Stimulated activated naive CD8-positive, alpha-beta T cell treated with anti-CD3 and anti-CD28 coated beads, Interleukin-15, Interleukin-2, amounts not matched to agents 100 ng/mL and 50 ng/mL, for 24 hours (primary cell): ENCODE results near the gene SNRPF.
"Not testable (repeated sequence)": the region's sequence is repeated elsewhere in the genome, so short reads cannot be mapped to it uniquely, and the experiment has no call there.

Experiments used
- H3K27ac Mint-ChIP-seq: one replicate; pipeline ENCODE4 v1.8.0; 2021; ENCODE audit warnings: mild to moderate bottlenecking, mixed read lengths
- H3K27me3 Mint-ChIP-seq: one replicate; pipeline ENCODE4 v1.8.0; 2021; ENCODE audit warnings: mixed read lengths
- H3K36me3 Mint-ChIP-seq: one replicate; pipeline ENCODE4 v1.8.0; 2021; ENCODE audit warnings: low read depth, mixed read lengths
- H3K4me1 Mint-ChIP-seq: one replicate; pipeline ENCODE4 v1.8.0; 2021; ENCODE audit warnings: low read depth, mixed read lengths
- H3K4me3 Mint-ChIP-seq: one replicate; pipeline ENCODE4 v1.8.0; 2021; ENCODE audit warnings: mild to moderate bottlenecking, mixed read lengths
- H3K9me3 Mint-ChIP-seq: one replicate; pipeline ENCODE4 v1.8.0; 2021; ENCODE audit warnings: mixed read lengths

Gene SNRPF

DNA sequence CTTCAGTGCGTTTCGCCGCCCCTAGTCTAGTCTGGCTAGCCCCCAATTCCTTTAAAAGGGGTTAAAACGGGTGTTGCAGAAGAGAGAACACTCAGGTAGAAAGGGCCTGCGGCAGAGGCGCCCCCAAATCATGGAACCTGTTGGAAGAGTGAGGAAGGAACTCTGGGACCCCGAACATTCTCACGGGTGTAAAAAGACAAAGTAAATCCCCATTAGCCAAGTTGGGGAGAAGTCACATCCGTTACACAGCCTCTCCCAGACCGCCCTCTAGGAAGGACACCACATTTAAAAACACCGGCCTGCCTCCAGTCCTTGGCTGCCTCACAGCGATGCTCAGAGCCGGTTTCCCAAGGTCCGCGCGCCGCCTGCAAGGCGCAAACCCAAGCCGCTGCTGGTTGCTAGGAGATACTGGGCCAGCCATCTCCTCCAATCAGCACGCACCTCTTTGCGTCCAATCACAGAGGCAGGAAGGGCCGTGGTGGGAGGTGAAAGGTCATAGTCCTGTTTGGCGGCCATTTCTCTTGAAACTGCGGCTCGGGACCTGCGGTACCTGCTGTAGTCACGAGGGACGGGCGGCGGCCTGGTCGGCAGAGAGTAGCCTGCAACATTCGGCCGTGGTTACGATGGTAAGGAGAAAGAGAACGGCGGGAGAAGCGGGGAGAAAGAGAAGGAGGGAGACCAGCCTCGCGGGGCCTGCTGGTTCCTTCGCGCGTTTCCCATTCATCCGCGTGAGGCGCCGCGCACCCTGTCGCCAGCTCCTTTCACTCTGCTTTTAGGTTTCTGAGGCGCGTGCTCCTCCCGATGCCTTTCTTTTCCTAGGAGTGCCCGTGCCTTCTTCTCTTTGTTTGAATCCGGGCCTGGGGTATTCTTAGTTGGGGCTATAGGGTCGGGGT lies at the start of gene SNRPF:
SNRPF (plus strand) TSS at position 502 of the 893 bp plus-strand sequence; CDS start at position 624, 122 bp downstream.
- Mint-ChIP-seq H3K4me1 (peaks cover 20% of the 10 kb centered on the region), H3K27me3 (peaks cover 9% of the 10 kb centered on the region), H3K4me3 (no peak within 1 kb of the TSS)

GRCh38 chr12:95809000-95809680 lies 49.6 kb upstream of the SNRPF start:
- peaks cover 24% of the 10 kb centered on the region for H3K27me3 Mint-ChIP-seq
- H3K27ac Mint-ChIP-seq: no peak overlapping the region
- H3K4me3 Mint-ChIP-seq: no peak overlapping the region
- no peaks in the 10 kb centered on the region for H3K4me1 Mint-ChIP-seq
- H3K36me3 Mint-ChIP-seq: no peaks in the 10 kb centered on the region
- H3K9me3 Mint-ChIP-seq: peaks cover 5% of the 10 kb centered on the region

More for the DNA sequence above, at the start of gene SNRPF:
- no peak within 1 kb of the TSS for H3K27ac Mint-ChIP-seq
- no peaks in the 10 kb centered on the region for H3K9me3 Mint-ChIP-seq
- H3K36me3 Mint-ChIP-seq: peaks cover 36% of the 10 kb centered on the region

DNA sequence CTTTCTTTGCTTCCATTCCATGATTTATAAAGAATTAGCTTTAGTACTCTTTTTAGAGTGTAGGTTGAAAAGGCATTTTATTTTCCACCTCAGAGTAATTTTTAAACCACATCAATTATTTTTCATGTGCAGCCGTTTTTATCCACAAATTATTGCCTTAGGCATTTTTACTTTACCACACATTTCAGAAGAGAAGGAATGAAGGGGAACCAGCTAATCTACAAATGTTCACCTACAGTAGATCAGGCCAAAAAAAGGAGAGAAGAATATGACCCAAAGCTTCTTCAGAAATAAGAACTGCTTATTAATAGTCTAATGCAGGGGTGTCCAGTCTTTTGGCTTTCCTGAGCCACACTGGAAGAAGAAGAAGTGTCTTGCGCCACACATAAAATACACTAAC lies 48.3 kb upstream of the SNRPF start:
- H3K9me3 Mint-ChIP-seq: peaks cover 5% of the 10 kb centered on the region
- no peaks in the 10 kb centered on the region for H3K36me3 Mint-ChIP-seq
- H3K4me3 Mint-ChIP-seq: no peak overlapping the region
- peaks cover 15% of the 10 kb centered on the region for H3K27me3 Mint-ChIP-seq
- H3K4me1 Mint-ChIP-seq: no peaks in the 10 kb centered on the region
- no peak overlapping the region for H3K27ac Mint-ChIP-seq

GRCh38 chr12:95812155-95812554 lies 46.6 kb upstream of the SNRPF start:
- not testable (repeated sequence) for H3K9me3 Mint-ChIP-seq, H3K27ac Mint-ChIP-seq, H3K4me3 Mint-ChIP-seq, H3K4me1 Mint-ChIP-seq, H3K27me3 Mint-ChIP-seq, H3K36me3 Mint-ChIP-seq

DNA sequence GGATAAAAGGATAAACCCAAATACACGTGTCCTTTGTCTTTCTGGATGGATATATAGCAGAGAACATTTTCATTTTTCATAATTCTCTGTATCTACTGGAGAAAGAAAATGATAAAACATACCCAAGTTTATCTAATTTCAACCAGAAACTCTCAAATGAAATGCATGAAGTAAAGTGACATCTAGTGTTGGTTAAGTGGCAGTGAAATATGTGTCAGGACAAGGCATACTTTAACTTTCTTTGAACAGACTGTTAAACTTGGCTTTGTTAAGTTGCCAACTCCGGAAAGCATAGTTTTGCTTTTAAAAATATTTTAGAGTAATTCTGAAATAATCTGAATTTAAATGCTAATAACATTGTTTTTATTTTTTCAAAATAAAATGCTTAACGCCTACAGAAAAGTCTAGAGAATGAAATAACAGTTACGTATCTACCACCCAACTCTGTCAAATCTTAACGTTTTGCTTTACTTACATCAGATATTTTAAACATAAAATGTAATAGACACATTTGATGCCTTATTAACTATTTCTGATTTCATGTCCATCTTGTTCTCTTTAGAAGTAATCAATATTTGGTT lies 43.0 kb upstream of the SNRPF start:
- Mint-ChIP-seq H3K4me1 (no peaks in the 10 kb centered on the region), H3K36me3 (no peaks in the 10 kb centered on the region), H3K9me3 (no peaks in the 10 kb centered on the region), H3K4me3 (no peak overlapping the region), H3K27me3 (peaks cover 11% of the 10 kb centered on the region), H3K27ac (no peak overlapping the region)

GRCh38 chr12:95820096-95820703 lies 38.6 kb upstream of the SNRPF start:
- Mint-ChIP-seq H3K27ac (no peak overlapping the region), H3K36me3 (no peaks in the 10 kb centered on the region), H3K27me3 (peaks cover 23% of the 10 kb centered on the region), H3K9me3 (no peaks in the 10 kb centered on the region), H3K4me1 (no peaks in the 10 kb centered on the region), H3K4me3 (no peak overlapping the region)

DNA sequence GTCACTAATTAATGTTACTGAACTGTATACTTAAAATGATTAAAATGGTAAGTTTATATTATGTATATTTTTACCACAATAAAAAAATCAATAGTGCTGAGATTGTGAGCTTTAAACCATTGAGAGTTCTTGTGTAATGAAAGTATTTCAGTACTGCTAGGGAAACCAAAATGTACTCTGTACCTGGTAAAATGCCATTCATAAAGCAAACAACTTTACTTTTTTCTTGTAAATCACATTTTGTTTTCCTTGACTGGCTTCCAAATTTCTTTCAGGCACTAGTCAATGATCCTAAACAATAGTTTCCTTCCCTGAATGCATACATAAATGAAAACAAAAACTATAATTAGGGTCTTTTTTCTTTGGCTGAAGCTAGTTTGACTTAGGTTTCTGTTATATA lies 29.4 kb upstream of the SNRPF start:
- no peaks in the 10 kb centered on the region for H3K4me1 Mint-ChIP-seq
- H3K27ac Mint-ChIP-seq: no peak overlapping the region
- peaks cover 40% of the 10 kb centered on the region for H3K27me3 Mint-ChIP-seq
- H3K4me3 Mint-ChIP-seq: no peak overlapping the region
- no peaks in the 10 kb centered on the region for H3K36me3 Mint-ChIP-seq
- no peaks in the 10 kb centered on the region for H3K9me3 Mint-ChIP-seq

GRCh38 chr12:95830335-95831089 lies 28.2 kb upstream of the SNRPF start:
- no peaks in the 10 kb centered on the region for H3K9me3 Mint-ChIP-seq
- H3K36me3 Mint-ChIP-seq: no peaks in the 10 kb centered on the region
- no peak overlapping the region for H3K27ac Mint-ChIP-seq
- no peaks in the 10 kb centered on the region for H3K4me1 Mint-ChIP-seq
- no peak overlapping the region for H3K4me3 Mint-ChIP-seq
- peaks cover 43% of the 10 kb centered on the region for H3K27me3 Mint-ChIP-seq

DNA sequence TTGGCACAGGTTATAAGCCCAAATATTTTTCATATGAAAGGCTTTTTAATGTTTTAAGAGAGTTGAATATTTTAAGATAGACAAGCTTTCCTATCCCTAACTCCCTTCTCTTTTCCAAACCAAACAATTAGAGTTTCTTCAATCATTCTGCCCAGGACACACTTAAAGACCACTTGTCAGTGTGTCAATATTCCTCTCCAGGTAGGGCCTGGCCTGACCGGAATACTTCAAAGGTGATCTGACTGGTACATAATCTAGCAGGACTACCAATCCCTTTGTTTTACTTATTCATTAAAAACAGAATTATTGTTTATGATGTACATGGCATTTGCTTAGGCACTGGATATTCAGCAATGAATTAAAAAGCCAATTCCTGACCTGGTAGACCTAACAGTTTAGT lies 24.2 kb upstream of the SNRPF start:
- Mint-ChIP-seq H3K27me3 (peaks cover 41% of the 10 kb centered on the region), H3K27ac (no peak overlapping the region), H3K36me3 (no peaks in the 10 kb centered on the region), H3K4me3 (no peak overlapping the region), H3K4me1 (peaks cover 6% of the 10 kb centered on the region), H3K9me3 (no peaks in the 10 kb centered on the region)

DNA sequence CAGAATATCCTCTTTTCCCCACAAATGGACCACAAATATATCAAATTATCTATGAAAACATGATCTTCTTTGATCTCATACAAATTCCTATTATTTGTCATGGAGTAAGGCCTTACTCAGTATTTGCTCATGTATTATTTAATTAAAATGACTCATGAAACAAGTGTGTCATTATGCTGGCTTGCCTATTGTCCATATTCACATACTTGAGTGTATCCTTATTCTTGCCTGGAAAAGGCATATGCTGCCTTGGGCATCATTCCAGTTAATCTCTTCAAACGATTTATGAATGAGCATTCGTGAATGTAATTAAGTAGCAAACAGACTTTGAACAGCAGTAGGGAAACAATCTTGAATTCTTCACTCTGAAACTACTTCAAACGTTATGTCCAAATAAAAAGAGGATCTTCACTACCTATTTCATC lies 22.6 kb upstream of the SNRPF start:
- Mint-ChIP-seq H3K36me3 (no peaks in the 10 kb centered on the region), H3K27me3 (peaks cover 29% of the 10 kb centered on the region), H3K4me3 (no peak overlapping the region), H3K27ac (no peak overlapping the region), H3K4me1 (peaks cover 6% of the 10 kb centered on the region), H3K9me3 (no peaks in the 10 kb centered on the region)

DNA sequence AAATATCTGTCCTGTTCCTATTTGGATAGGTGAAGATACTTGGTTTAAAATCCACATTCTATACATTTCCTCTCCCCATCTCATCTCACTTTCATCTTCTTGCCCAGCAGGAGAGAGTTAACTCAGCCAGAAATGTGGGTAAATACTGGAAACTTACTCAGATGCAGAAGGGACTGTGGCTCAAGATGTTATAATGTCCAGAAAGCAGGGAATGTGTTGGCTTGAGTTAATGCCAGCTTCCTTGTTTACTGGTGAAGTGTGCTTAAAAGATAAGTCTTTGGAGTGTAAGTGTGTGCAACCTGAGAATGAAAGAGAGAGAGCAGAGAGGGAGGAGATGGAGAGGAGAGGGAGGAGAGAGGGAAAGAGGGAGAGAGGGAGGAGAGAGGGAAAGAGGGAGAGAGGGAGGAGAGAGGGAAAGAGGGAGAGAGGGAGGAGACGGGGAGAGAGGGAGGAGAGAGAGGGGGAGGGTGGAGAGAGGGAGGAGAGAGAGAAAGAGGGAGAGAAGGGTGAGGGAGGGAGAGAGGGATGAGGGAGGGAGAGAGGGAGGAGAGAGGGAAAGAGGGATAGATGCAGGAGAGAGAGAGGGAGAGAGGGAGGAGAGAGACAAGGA lies 22.0 kb upstream of the SNRPF start:
- Mint-ChIP-seq H3K4me1 (peaks cover 6% of the 10 kb centered on the region), H3K4me3 (no peak overlapping the region), H3K36me3 (no peaks in the 10 kb centered on the region), H3K27me3 (peaks cover 29% of the 10 kb centered on the region), H3K9me3 (no peaks in the 10 kb centered on the region), H3K27ac (no peak overlapping the region)

GRCh38 chr12:95837240-95838038 lies 21.3 kb upstream of the SNRPF start:
- no peaks in the 10 kb centered on the region for H3K9me3 Mint-ChIP-seq
- H3K4me3 Mint-ChIP-seq: no peak overlapping the region
- no peak overlapping the region for H3K27ac Mint-ChIP-seq
- H3K36me3 Mint-ChIP-seq: no peaks in the 10 kb centered on the region
- peaks cover 24% of the 10 kb centered on the region for H3K27me3 Mint-ChIP-seq
- H3K4me1 Mint-ChIP-seq: peaks cover 6% of the 10 kb centered on the region

GRCh38 chr12:95838125-95838524 lies 20.6 kb upstream of the SNRPF start:
- no peaks in the 10 kb centered on the region for H3K36me3 Mint-ChIP-seq
- peaks cover 6% of the 10 kb centered on the region for H3K4me1 Mint-ChIP-seq
- H3K9me3 Mint-ChIP-seq: no peaks in the 10 kb centered on the region
- peaks cover 27% of the 10 kb centered on the region for H3K27me3 Mint-ChIP-seq
- no peak overlapping the region for H3K4me3 Mint-ChIP-seq
- no peak overlapping the region for H3K27ac Mint-ChIP-seq
